Heart left ventricle (tissue), 16 donors: ENCODE data around the gene GAL3ST1. TPM values are rescaled to one million over a fixed set of nuclear protein-coding genes. Genes with fewer than 3 reads are reported as not detected.
"Not testable (repeated sequence)": the region's sequence is repeated elsewhere in the genome, so short reads cannot be mapped to it uniquely, and the experiment has no call there.

Source experiments
- ATAC-seq, 4 donors: fragments of 200-7000 bp; cut with Tn5 transposase; one replicate each; pipeline ENCODE4 v1.9.1; 2020 to 2022; ENCODE audit warnings: moderate library complexity in 4 of 4, mild to moderate bottlenecking in 3 of 4, moderate number of reproducible peaks in 1 of 4
- DNase-seq, 5 donors: peaks; one replicate each; pipeline ENCODE4 v3.0.0-alpha.2; 2020
- H3K27ac ChIP-seq, 12 donors: fragments of 200-600 bp; sonication (generic) in 4 of 12; one replicate each; pipeline versions ENCODE4 v1.5.0 to v1.8.0; 2016 to 2022; ENCODE audit warnings: mild to moderate bottlenecking in 2 of 12
- H3K27me3 ChIP-seq, 9 donors: fragments of 200-600 bp; sonication (generic) in 2 of 9; one replicate each; pipeline versions ENCODE4 v1.5.1 to v1.8.0; 2016 to 2022; ENCODE audit warnings: mild to moderate bottlenecking in 3 of 9
- H3K36me3 ChIP-seq, 9 donors: fragments of 200-600 bp; sonication (generic) in 2 of 9; one replicate each; pipeline versions ENCODE4 v1.5.0 to v1.8.0; 2018 to 2022; ENCODE audit warnings: mild to moderate bottlenecking in 2 of 9
- H3K4me1 ChIP-seq, 12 donors: fragments of 200-600 bp; sonication (generic) in 4 of 12; one replicate each; pipeline versions ENCODE4 v1.5.0 to v1.8.0; 2016 to 2022; ENCODE audit warnings: mild to moderate bottlenecking in 3 of 12
- H3K4me3 ChIP-seq, 12 donors: fragments of 200-600 bp; sonication (generic) in 4 of 12; one replicate each; pipeline versions ENCODE4 v1.5.0 to v1.8.0; 2017 to 2022; ENCODE audit warnings: mild to moderate bottlenecking in 9 of 12, moderate library complexity in 4 of 12
- H3K9me3 ChIP-seq, 12 donors: fragments of 200-600 bp; sonication (generic) in 4 of 12; one replicate each; pipeline versions ENCODE4 v1.5.0 to v1.8.0; 2016 to 2022; ENCODE audit warnings: mild to moderate bottlenecking in 1 of 12
- POLR2A ChIP-seq, 2 donors: fragments of 450-650 bp; IDR thresholded peaks; one replicate each; pipeline ENCODE4 v1.6.1; 2017; ENCODE audit warnings: antibody characterized with exemption in 2 of 2, mild to moderate bottlenecking in 2 of 2, moderate library complexity in 2 of 2
- WGBS, 4 donors: extraction: QIAGEN DNeasy Blood & Tissue Kit in 2 of 4; methylation state at CpG; one replicate each; pipeline versions ENCODE4 v1.1.5 to v1.1.7; 2013 to 2018; 5-methylcytosine and 5-hydroxymethylcytosine counted together
- intact Hi-C, 10 donors: fragments of 100-400 bp; cut with DNase I; formaldehyde crosslinking; loops; one replicate each; pipeline versions ENCODE4 v1.11.1 to v1.14.2; 2022
- polyA plus RNA-seq, 2 donors: library from polyadenylated mRNA; stranded (reverse); fragments of 200-250 nt; gene quantifications; one replicate each; pipeline ENCODE4 v1.2.3, GENCODE V29; 2013
- total RNA-seq, 9 donors: library from RNA; depleted of rRNA in 2 of 9; stranded (reverse); fragments of >200 nt in 2 of 9; fragmentation: NEBNext Ultra II Directional in 3 of 9; extraction: Animal tissue kit (Norgen Biotek cat#: 25700) in 3 of 9; gene quantifications; one replicate each; pipeline versions ENCODE4 v1.1.0 to v1.2.4, GENCODE V29; 2016 to 2023
- TF ChIP-seq, protein P1 (sequence below), 12 donors: fragments of 200-600 bp; sonication (generic) in 4 of 12; IDR thresholded peaks; one replicate each; pipeline versions ENCODE4 v1.5.0 to v1.8.0; 2018 to 2022; ENCODE audit warnings: antibody characterized with exemption in 12 of 12, mild to moderate bottlenecking in 5 of 12
- donor health status: ischemic (EF 13 %, LVEDD 7.1; RV severe dilation, severe dysfunction).
- donor health status: healthy with polysubstance abuse.
- donor health status: DM: no; HTN: yes; CAD: no.
- donor health status: DM: no; HTN: no; CAD: no.
- donor health status: ischemic (EF 25% LVEDD 6.9; RV normal size, moderate dysfunction).
- donor health status: ischemic (EF 25% LVEDD 5.7; RV mildly dilated, moderate dysfunction).
- donor health status: healthy.
- donor health status: DM: yes; HTN: yes; CAD: no.
- donor health status: ischemic (EF 35%, LVEDD 5.7; RV mildly dilated, moderate dysfunction).
- donor health status: nonischemic (EF 11% LVEDD 7.7; RV severe dilation, severe dysfunction).
- donor health status: DM: yes; HTN: yes; CAD: no.
- donor health status: PGD.
- donor health status: ischemic (EF 29% LVEDD 5.4; RV normal size, mild dysfunction).
- donor health status: nonischemic (EF 23%, LVEDD 6.1; RV moderate dilation, normal function).

The GAL3ST1 gene
- total and polyA plus RNA-seq, 11 donors, result 0.14 to 1.1 (median 0.28) TPM; not detected in 5

DNA sequence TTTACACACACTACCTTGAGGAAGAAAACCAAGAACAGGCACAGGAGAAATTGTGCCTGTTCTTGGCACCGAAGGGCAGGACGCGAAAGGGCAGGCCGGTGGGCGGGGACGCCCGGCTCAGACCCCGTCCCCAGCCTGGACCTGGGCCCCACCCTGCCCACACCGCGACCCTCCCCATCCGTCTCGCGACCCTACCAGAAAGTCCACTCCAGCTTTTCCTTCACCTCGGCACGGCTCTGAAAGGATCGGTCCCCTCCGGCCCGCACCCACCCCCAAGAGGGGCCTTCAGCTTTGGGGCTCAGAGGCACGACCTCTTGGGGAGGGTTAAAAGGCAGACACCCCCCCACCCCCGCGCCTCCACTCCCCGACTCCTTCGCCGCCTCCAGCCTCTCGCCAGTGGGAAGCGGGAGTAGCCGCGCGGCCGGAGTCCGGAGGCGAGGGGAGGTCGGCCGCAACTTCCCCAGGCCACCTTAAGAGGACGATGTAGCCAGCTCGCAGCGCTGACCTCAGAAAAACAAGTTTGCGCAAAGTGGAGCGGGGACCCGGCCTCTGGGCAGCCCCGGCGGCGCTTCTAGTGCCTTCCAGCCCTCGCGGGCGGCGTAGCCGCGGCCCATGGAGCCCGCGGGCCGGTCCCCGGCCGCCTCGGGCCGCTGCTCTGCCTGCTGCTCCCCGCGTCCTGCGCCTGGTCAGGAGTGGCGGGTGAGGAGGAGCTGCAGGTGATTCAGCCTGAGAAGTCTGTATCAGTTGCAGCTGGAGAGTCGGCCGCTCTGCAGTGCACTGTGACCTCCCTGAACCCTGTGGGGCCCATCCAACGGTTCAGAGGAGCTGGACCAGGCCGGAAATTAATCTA, 32.3 kb downstream of the GAL3ST1 start:
- Histone ChIP-seq H3K36me3 (no peaks in the 10 kb centered on the region), H3K4me3 (peak overlapping the region in 11 of 12 donors; percentile 0 to 53 (median 42)), H3K27me3 (peaks cover 0 to 42% (median 28%) of the 10 kb centered on the region in 9 donors), H3K27ac (no peak overlapping the region), H3K4me1 (peaks cover 0 to 10% (median 0%) of the 10 kb centered on the region in 12 donors), H3K9me3 (no peaks in the 10 kb centered on the region)
- TF ChIP-seq, protein P1, sequence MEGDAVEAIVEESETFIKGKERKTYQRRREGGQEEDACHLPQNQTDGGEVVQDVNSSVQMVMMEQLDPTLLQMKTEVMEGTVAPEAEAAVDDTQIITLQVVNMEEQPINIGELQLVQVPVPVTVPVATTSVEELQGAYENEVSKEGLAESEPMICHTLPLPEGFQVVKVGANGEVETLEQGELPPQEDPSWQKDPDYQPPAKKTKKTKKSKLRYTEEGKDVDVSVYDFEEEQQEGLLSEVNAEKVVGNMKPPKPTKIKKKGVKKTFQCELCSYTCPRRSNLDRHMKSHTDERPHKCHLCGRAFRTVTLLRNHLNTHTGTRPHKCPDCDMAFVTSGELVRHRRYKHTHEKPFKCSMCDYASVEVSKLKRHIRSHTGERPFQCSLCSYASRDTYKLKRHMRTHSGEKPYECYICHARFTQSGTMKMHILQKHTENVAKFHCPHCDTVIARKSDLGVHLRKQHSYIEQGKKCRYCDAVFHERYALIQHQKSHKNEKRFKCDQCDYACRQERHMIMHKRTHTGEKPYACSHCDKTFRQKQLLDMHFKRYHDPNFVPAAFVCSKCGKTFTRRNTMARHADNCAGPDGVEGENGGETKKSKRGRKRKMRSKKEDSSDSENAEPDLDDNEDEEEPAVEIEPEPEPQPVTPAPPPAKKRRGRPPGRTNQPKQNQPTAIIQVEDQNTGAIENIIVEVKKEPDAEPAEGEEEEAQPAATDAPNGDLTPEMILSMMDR (IDR thresholded peaks at IDR 0.05), result no peak
- TF ChIP-seq POLR2A (IDR thresholded peaks at IDR 0.05), result no peak
- peak in 1 of 5 donors; percentile 33 for DNase-seq
- 3 to 6% (median 5%) methylated on average over 33 to 64 of the region's 64 CpGs for WGBS, 4 donors
- ATAC-seq, result peak in 3 of 4 donors; percentile 19 to 46 (median 32)
- intact Hi-C loops, result no loop called here

DNA sequence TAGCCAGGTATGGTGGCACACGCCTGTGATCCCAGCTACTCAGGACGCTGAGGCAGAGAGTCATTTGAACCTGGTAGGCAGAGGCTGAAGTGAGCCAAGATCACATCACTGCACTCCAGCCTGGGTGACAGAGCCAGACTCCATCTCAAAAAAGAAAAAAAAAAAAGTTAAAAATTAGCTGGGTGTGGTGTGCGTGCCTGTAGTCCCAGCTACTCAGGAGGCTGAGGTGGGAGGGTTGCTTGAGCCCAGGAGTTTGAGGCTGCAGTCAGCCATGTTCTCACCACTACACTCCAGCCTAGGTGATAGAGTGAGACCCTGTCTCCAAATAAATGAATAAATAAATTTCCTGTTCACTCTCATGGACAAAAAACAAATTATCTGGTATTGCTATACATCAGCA, 33.0 kb downstream of the GAL3ST1 start:
- H3K36me3 ChIP-seq, DNase-seq, intact Hi-C loops, ATAC-seq, H3K27ac ChIP-seq, H3K9me3 ChIP-seq: not testable (repeated sequence)
- Histone ChIP-seq H3K4me1 (peaks cover 0 to 10% (median 0%) of the 10 kb centered on the region in 12 donors), H3K4me3 (peak overlapping the region in 2 of 12 donors; percentile 45 to 49), H3K27me3 (peaks cover 0 to 39% (median 28%) of the 10 kb centered on the region in 9 donors)
- 89 to 95% (median 93%) methylated on average over 3 of the region's 3 CpGs for WGBS, 4 donors

DNA sequence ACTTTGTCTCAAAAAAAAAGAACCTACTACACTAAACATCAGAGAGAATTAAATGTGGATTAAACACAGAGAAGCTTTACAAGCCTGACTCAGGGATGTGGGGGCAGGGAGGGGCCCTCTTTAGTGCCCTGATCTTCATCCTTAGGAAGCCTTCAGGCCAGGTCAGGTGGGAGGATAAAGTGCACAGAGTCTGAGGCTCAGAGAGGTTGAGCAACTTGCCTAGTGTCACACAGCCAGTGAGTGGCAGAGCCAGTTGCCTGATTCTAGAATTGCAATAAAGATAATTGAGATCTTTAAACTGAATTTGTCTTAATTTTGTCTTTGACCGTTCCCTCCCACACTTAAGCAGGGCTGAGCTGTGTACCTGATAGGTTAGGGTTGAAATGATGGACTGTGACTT, 35.1 kb downstream of the GAL3ST1 start:
- intact Hi-C loops, result no loop called here
- Histone ChIP-seq H3K4me1 (peaks cover 0 to 10% (median 0%) of the 10 kb centered on the region in 12 donors), H3K9me3 (no peaks in the 10 kb centered on the region), H3K27me3 (peaks cover 0 to 35% (median 28%) of the 10 kb centered on the region in 9 donors), H3K4me3 (no peak overlapping the region), H3K36me3 (no peaks in the 10 kb centered on the region), H3K27ac (no peak overlapping the region)
- TF ChIP-seq POLR2A (IDR thresholded peaks at IDR 0.05), result no peak
- TF ChIP-seq, protein P1 (IDR thresholded peaks at IDR 0.05), result no peak
- ATAC-seq (no peak), DNase-seq (no peak)
- 87 to 100% (median 92%) methylated on average over 1 of the region's 1 CpG for WGBS, 4 donors

DNA sequence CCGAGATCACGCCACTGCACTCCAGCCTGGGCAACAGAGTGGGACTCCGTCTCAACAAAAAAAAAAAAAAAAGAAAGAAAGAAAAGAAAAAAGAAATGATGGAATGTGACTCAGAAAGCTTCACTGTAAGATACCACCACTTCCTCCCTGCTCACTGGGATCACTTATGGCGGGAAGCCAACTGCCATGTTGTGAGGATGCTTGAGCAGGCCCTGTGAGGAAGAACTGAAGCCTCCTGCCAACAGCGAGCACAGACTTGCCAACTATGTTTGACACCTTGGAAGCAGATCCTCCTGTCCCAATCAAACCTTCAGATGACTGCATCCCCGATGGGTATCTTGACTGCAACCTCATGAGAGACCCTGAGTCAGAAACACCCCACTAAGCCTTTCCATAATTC, 36.2 kb downstream of the GAL3ST1 start:
- Histone ChIP-seq H3K9me3 (no peaks in the 10 kb centered on the region), H3K4me1 (peaks cover 0 to 10% (median 0%) of the 10 kb centered on the region in 12 donors), H3K36me3 (no peaks in the 10 kb centered on the region), H3K4me3 (no peak overlapping the region), H3K27me3 (peaks cover 0 to 25% (median 22%) of the 10 kb centered on the region in 9 donors), H3K27ac (no peak overlapping the region)
- TF ChIP-seq POLR2A (IDR thresholded peaks at IDR 0.05), result no peak
- TF ChIP-seq, protein P1 (IDR thresholded peaks at IDR 0.05), result no peak
- DNase-seq (no peak), ATAC-seq (no peak)
- WGBS, 4 donors, result 75 to 80% (median 79%) methylated on average over 6 of the region's 6 CpGs
- intact Hi-C loops, result no loop called here
